Measurements from ENCODE around the gene ETDA. TPM values are rescaled to one million over a fixed set of nuclear protein-coding genes. Genes with fewer than 3 reads are reported as not detected.

Gene ETDA
- total RNA-seq: not detected in 2 replicates

GRCh38 chrX:135252011-135252518 is at the start of gene ETDA:
ETDA (plus strand) TSS chrX:135252061; CDS start chrX:135253277, 1,216 bp downstream.

Other genes with a start within 250 kb of the ETDA start
- gene RTL8B, start 229.5 kb upstream of the ETDA start, total RNA-seq: 1.3 and 4.0 TPM in 2 replicates
- gene RTL8C, start 219.7 kb upstream of the ETDA start, total RNA-seq: 62.3 and 64.9 TPM in 2 replicates
- gene RTL8A, start 199.9 kb upstream of the ETDA start, total RNA-seq: 18.2 and 27.9 TPM in 2 replicates
- 1.3 and 1.8 TPM in 2 replicates for gene SMIM10L2B, start 153.3 kb upstream of the ETDA start, total RNA-seq
- not detected in 2 replicates for gene ETDB, start 131.5 kb upstream of the ETDA start, total RNA-seq
- gene CT55, start 80.7 kb upstream of the ETDA start, total RNA-seq: not detected in 2 replicates
- gene ETDC, start 57.4 kb downstream of the ETDA start, total RNA-seq: not detected in 2 replicates
- gene ZNF75D, start 92.0 kb downstream of the ETDA start, total RNA-seq: 2.0 and 2.5 TPM in 2 replicates
- 1.7 and 3.9 TPM in 2 replicates for gene ZNF449, start 92.7 kb downstream of the ETDA start, total RNA-seq
- gene SMIM10L2A, start 169.9 kb downstream of the ETDA start, total RNA-seq: 1.5 and 2.5 TPM in 2 replicates

Data from airway epithelial cell (primary cell).